NOMO-1 treated with DMSO at 0.1 percent for 48 hours (cell line): Measurements from ENCODE around the gene GLB1L2.

Experiments
- DNase-seq: peaks from one replicate; lab custom pipeline; 2025; ENCODE audit not compliant: unreplicated experiment; lab: John Stamatoyannopoulos, UW

Gene GLB1L2

GRCh38 chr11:134364261-134364660 lies 32.5 kb downstream of the GLB1L2 start:
- DNase-seq: no peak

DNA sequence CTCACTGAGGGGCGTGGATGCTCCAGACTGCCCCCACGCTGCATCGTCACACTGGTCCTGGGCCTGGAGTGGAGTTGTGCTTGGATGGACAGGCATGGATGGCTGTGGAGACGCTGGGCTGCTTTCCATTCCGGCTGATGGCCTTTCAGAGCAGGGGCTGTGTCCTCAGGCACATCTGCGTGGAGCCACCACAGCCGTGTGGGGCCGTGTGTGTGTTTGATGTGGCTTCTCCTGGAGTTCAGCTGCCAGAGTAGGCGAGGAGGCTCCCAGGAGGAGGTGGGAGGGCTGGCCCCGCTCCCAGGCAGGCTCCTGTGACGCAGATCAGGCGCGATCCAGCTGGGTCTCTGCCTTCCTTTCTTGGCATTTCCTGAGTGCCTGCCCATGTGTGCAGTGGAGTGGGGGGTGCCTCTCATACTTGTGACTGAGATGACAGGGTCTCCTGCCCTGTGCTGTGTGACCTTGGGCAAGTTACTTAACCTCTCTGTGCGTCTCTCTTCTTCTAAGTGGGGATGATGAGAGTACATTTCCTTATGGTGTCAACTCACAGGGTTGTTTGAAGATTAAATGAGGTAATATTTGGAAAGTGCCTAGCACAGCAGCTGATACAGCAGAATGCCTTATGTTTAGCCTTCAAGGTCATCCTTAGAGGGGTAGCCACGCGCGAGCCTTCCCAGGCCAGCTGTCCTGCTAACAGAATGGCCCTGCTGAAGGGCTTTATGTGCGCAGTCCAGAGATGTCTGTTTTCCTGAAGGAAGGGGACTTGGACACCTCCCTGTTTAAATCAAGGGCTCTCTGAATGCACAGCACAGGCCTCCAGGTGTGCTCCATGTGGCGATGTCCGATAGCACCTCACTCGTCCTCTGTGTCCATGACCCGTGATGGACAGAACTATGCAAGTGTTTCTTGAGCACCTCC lies 33.5 kb downstream of the GLB1L2 start:
- no peak for DNase-seq

GRCh38 chr11:134366254-134366653 lies 34.5 kb downstream of the GLB1L2 start:
- DNase-seq: no peak

DNA sequence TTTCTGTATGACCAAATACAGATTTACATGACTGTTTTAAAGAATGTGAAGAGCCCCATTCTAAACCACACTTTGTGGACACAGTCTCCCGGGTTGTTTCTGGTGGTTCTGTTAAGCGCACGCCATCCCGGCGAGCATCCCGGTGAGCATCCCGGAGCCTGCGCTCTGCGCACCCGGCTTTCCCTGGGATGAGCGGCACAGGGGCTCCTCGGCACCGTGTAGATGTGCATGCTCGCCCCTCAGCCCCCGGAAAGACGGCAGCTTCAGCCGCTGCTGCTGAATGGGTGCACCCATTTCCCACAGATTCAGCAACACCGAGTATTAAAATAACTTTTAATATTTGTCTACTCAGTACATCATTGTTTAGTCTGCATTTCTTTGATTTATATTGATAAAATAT lies 36.0 kb downstream of the GLB1L2 start:
- no peak for DNase-seq

GRCh38 chr11:134369656-134370525 lies 38.1 kb downstream of the GLB1L2 start:
- no peak for DNase-seq

DNA sequence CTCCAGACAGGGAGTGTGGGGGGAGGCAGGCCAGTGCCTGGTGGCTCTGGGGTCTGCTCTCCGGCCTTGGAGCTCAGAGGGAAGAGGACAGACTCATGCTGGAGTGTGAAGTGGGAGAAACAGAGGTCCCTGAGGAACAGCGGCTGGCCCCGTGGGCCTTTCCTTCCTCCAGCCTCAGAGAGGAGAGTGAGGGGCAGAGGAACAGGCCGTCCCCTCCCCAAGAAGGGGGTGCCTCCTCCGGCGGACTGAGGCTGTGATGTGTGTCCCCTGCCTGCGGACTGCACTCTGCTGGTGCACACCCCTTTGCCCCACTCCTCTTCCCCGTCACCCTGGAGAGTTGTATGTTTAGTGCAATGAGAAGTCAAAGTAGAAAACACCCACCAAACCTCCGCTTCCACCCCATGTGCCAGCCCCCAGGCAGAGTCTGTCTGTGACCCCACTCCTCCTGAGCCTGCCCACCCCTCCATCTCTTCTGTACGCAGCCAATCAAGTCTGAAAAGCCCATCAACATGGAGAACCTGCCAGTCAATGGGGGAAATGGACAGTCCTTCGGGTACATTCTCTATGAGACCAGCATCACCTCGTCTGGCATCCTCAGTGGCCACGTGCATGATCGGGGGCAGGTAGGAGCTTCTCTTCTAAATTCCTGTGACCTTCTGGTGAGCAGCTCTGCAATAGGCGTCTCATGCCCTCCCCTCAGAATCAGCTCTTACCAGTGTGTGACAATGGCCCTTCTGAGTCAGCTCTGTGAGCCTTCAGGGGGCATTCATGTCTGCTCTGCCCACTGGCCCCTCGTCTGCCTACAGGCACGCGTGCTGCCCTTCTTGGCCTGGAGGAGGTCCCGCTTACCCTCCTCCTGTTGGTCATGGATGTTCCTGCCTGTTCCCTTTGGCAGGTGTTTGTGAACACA lies 39.0 kb downstream of the GLB1L2 start:
- no peak for DNase-seq

- DNase-seq: no peak
These were observed 39.8 kb downstream of the GLB1L2 start for GRCh38 chr11:134371436-134372185.

GRCh38 chr11:134372536-134372935 lies 40.7 kb downstream of the GLB1L2 start:
- DNase-seq: no peak

DNA sequence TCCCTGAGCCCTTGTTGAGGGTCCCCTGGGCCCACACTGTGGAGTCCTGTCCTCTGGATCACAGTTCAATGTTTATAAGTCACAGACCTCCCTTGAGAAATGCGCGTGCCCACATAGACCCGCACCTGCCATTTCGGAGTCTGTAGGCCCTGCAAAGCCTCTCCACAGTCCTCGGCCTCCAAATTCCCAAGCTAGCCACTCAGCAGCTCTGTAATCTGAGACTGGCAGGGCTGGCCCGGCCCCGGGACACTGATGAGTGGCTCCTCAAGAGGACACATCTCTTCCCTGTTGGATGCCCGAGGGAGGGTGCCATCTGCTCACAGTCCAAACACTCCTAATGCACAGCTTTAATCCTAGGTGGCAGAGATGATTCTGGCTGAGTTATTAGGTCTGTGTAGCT lies 41.2 kb downstream of the GLB1L2 start:
- no peak for DNase-seq

DNA sequence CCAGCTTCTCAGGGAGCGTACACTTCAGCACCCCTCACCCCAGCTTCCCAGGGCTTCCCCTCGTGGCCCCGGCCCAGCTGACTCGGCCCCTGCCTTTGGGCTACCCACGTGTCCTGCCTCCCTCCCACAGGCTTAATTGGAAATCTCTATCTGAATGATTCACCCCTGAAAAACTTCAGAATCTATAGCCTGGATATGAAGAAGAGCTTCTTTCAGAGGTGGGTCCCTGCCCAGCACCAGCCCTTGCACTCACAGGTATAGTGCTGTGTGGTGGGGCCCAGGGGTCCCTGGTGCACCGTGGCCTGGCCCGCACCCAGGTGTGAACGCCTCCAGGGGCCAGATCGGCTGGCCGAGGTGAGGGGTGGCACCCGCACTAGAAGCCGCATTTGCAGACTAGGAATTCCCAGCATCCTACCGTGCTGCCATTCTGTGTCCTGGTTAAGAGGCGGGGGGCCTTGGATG lies 41.8 kb downstream of the GLB1L2 start:
- no peak for DNase-seq

DNA sequence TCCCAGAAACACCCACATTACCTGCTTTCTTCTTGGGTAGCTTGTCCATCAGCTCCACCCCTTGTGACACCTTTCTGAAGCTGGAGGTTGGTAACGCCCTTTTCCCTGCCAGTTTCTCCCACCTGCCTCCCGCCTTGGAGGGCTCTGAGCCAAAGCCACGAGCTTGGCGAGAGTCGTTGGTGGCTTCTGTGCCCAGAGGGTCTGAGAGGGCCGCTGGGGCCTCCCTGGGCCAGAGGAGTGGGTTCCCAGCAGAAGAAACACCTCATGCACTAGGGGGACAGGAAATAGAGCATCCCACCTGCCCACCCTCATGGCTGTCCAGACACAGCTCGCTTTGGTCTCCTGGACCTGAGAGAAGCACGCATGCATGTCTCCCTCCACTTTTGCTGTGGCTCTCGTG lies 42.4 kb downstream of the GLB1L2 start:
- DNase-seq: no peak

- no peak for DNase-seq
These were observed 43.2 kb downstream of the GLB1L2 start for GRCh38 chr11:134374891-134375550.

GRCh38 chr11:134376150-134376921 lies 44.5 kb downstream of the GLB1L2 start:
- DNase-seq: no peak

DNA sequence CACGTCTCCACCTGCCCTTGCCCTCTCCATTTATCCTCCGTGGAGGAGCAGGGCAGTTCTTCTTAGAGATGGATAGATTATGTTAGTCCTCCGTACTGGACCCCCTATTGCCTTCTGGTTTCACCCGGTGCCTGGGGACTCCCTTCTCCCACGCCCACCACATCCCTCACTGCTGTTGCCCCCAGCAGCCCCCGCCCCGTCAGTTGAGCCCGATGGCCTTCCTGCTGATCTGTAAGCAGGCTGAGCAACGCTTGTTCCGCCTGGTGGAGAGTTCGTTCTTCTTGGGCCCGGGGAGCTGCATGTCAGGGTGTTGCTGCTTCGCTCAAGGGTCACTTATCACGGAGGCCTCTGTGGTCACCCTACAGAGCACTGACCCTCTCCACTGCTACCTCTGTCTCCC lies 46.1 kb downstream of the GLB1L2 start:
- DNase-seq: no peak

GRCh38 chr11:134379241-134379640 lies 47.5 kb downstream of the GLB1L2 start:
- no peak for DNase-seq

DNA sequence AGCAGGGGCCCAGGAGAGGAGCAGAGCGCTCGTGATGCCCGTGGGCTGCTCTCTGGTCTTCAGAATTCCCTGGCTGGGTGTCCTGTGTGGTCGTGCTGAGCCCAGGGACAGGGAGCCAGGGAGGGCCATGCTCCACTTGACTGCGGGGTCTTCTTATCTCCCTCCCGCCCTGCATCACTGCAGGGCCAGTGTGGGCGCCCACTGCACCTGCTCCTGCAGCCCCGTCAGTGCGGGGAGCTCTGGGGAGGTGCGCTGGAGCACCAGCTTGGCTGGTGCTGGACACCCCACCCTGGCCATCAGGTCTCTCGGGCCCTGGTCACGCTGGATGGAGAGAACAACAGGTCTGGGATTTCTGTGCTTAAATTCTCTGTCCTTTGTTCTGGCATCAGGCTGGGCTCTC lies 48.4 kb downstream of the GLB1L2 start:
- DNase-seq: no peak

DNA sequence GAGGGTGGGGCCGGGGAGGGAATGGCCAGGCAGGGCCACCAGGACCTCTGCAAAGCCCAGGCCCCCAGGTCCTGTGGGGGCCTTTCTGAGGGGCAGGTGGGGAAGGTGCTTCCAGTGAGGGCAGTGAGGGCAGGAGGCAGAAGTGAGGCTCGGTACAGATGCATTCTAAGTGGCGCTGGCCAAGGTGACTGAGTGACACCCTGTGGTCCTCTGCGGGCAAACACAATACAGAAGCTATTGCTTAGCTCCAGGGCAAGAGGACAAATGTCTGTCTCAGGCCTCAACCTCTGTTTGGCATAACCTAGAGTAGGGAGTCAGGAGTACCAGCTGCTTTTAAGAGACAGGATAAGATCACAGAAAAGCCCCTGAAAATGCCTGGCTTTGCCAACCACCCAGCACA lies 49.0 kb downstream of the GLB1L2 start:
- DNase-seq: no peak

GRCh38 chr11:134382257-134382656 lies 50.5 kb downstream of the GLB1L2 start:
- DNase-seq: no peak

- DNase-seq: no peak
These were observed 51.0 kb downstream of the GLB1L2 start for GRCh38 chr11:134382830-134383229.
